ENCODE results near the gene TRIM8. TPM values are rescaled to one million over a fixed set of nuclear protein-coding genes. Genes with fewer than 3 reads are reported as not detected.

Gene TRIM8, protein sequence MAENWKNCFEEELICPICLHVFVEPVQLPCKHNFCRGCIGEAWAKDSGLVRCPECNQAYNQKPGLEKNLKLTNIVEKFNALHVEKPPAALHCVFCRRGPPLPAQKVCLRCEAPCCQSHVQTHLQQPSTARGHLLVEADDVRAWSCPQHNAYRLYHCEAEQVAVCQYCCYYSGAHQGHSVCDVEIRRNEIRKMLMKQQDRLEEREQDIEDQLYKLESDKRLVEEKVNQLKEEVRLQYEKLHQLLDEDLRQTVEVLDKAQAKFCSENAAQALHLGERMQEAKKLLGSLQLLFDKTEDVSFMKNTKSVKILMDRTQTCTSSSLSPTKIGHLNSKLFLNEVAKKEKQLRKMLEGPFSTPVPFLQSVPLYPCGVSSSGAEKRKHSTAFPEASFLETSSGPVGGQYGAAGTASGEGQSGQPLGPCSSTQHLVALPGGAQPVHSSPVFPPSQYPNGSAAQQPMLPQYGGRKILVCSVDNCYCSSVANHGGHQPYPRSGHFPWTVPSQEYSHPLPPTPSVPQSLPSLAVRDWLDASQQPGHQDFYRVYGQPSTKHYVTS
- total RNA-seq (2014; rRNA removed; shearing (Covaris generic)): 108 and 114 TPM in 2 replicates
- polyA plus RNA-seq (2016; fragmentation: Nextera tagmentation; extraction: Ambion mirVana): 35.6 and 37.5 TPM in 2 replicates

GRCh38 chr10:102644066-102644645 is at the start of gene TRIM8:
TRIM8 (plus strand) TSS chr10:102644479; CDS start chr10:102644618, 139 bp downstream.
- in situ Hi-C loops (cut with MboI): no loop called here
- DNase-seq: peak; percentile 76

GRCh38 chr10:102595293-102595692 is 49.0 kb upstream of the TRIM8 start:
- Histone ChIP-seq H3K4me3 (no peak overlapping the region), H3K9me2 (ENCODE audit: insufficient read depth) (no peaks in the 10 kb centered on the region), H2AFZ (no peak overlapping the region), H3K79me2 (ENCODE audit: insufficient read depth) (peaks cover 26% of the 10 kb centered on the region), H3K27me3 (replicated peaks; ENCODE audit: insufficient read depth) (no peaks in the 10 kb centered on the region), H3K9me3 (ENCODE audit: low read depth) (no peaks in the 10 kb centered on the region), H4K20me1 (ENCODE audit: insufficient read depth) (no peaks in the 10 kb centered on the region), H3K27ac (no peak overlapping the region), H3K36me3 (ENCODE audit: low read depth) (no peaks in the 10 kb centered on the region), H3K4me2 (ENCODE audit: unreplicated experiment) (no peak overlapping the region), H3K9ac (no peak overlapping the region), H3F3A (ENCODE audit: insufficient read depth) (no peaks in the 10 kb centered on the region), H3K4me1 (ENCODE audit: insufficient read depth) (peaks cover 10% of the 10 kb centered on the region)
- 53 to 56% methylated on average over 2 of the region's 2 CpGs for WGBS, 2 experiments (ENCODE audit: low coverage in 1 of 2, low lambda C conversion rate in 2 of 2, missing lambda C conversion rate in 2 of 2)
- DNase-seq: no peak
- in situ Hi-C loops (cut with MboI): no loop called here
- TF ChIP-seq EZH2 (IDR thresholded peaks at IDR 0.05; ENCODE audit: insufficient read depth, poor library complexity, severe bottlenecking) (no peak), EZH2phosphoT487 (IDR thresholded peaks at IDR 0.05; ENCODE audit: insufficient read depth, low read depth) (no peak)

More at GRCh38 chr10:102644066-102644645, at the start of gene TRIM8:
- H3K36me3 ChIP-seq (ENCODE audit: low read depth): no peaks in the 10 kb centered on the region
- H3F3A ChIP-seq (ENCODE audit: insufficient read depth): peaks cover 14% of the 10 kb centered on the region
- peak within 1 kb of the TSS; percentile 88 for H3K4me3 ChIP-seq
- no peaks in the 10 kb centered on the region for H3K9me2 ChIP-seq (ENCODE audit: insufficient read depth)
- H3K79me2 ChIP-seq (ENCODE audit: insufficient read depth): peaks cover 46% of the 10 kb centered on the region
- no peaks in the 10 kb centered on the region for H3K27me3 ChIP-seq (replicated peaks; ENCODE audit: insufficient read depth)
- peak within 1 kb of the TSS; percentile 96 for H3K9ac ChIP-seq
- peaks cover 29% of the 10 kb centered on the region for H3K4me1 ChIP-seq (ENCODE audit: insufficient read depth)
- H3K9me3 ChIP-seq (ENCODE audit: low read depth): no peaks in the 10 kb centered on the region
- H3K4me2 ChIP-seq (ENCODE audit: unreplicated experiment): peak within 1 kb of the TSS; percentile 84
- no peak for TF ChIP-seq EZH2 (IDR thresholded peaks at IDR 0.05; ENCODE audit: insufficient read depth, poor library complexity, severe bottlenecking)
- TF ChIP-seq EZH2phosphoT487 (IDR thresholded peaks at IDR 0.05; ENCODE audit: insufficient read depth, low read depth): no peak
- H2AFZ ChIP-seq: no peak within 1 kb of the TSS
- 1 to 2% methylated on average over 64 to 78 of the region's 80 CpGs for WGBS, 2 experiments (ENCODE audit: low coverage in 1 of 2, low lambda C conversion rate in 2 of 2, missing lambda C conversion rate in 2 of 2)
- peak within 1 kb of the TSS; percentile 97 for H3K27ac ChIP-seq
- 0 out of 2 replicates have a peak, but pooled peaks cover 10% of the 10 kb centered on the region for H4K20me1 ChIP-seq (ENCODE audit: insufficient read depth)

- H3K4me2 ChIP-seq (ENCODE audit: unreplicated experiment): no peak overlapping the region
- H3K36me3 ChIP-seq (ENCODE audit: low read depth): no peaks in the 10 kb centered on the region
- no peak overlapping the region for H3K9ac ChIP-seq
- peaks cover 20% of the 10 kb centered on the region for H3K79me2 ChIP-seq (ENCODE audit: insufficient read depth)
- no peaks in the 10 kb centered on the region for H4K20me1 ChIP-seq (ENCODE audit: insufficient read depth)
- TF ChIP-seq EZH2 (IDR thresholded peaks at IDR 0.05; ENCODE audit: insufficient read depth, poor library complexity, severe bottlenecking) (no peak), EZH2phosphoT487 (IDR thresholded peaks at IDR 0.05; ENCODE audit: insufficient read depth, low read depth) (no peak)
- H3F3A ChIP-seq (ENCODE audit: insufficient read depth): no peaks in the 10 kb centered on the region
- H3K27me3 ChIP-seq (replicated peaks; ENCODE audit: insufficient read depth): no peaks in the 10 kb centered on the region
- in situ Hi-C loops (cut with MboI): no loop called here
- no peak overlapping the region for H3K4me3 ChIP-seq
- no peak overlapping the region for H3K27ac ChIP-seq
- no peak for DNase-seq
- no peaks in the 10 kb centered on the region for H3K9me3 ChIP-seq (ENCODE audit: low read depth)
- 97 to 99% methylated on average over 4 of the region's 4 CpGs for WGBS, 2 experiments (ENCODE audit: low coverage in 1 of 2, low lambda C conversion rate in 2 of 2, missing lambda C conversion rate in 2 of 2)
- H3K9me2 ChIP-seq (ENCODE audit: insufficient read depth): no peaks in the 10 kb centered on the region
- H3K4me1 ChIP-seq (ENCODE audit: insufficient read depth): peaks cover 10% of the 10 kb centered on the region
- no peak overlapping the region for H2AFZ ChIP-seq
Observed at GRCh38 chr10:102595897-102596296, 48.4 kb upstream of the TRIM8 start.

DNA sequence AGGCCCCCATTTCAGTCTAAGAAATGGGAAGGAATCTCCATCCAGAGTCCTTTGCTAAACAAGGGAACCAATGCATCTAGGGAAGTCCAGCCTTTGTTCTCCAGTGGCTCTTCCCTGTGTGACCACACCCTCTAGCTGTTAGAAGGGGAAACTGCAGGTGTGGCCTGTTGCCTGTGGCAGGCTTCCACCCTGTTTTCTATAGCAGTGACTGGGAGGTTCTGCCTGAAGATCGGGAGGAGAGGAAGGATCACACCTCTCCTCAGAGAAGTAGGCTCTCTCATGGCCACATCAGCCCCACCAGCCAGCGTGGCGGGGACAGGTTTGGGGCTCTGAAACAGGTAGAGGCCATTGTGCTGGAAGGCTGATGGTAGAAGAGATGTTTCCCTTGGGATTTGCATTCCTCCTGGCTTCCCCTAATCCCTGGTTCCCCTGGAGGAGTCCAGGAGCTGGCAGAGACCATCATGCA is 47.7 kb upstream of the TRIM8 start:
- Histone ChIP-seq H3K4me2 (ENCODE audit: unreplicated experiment) (no peak overlapping the region), H3K4me1 (ENCODE audit: insufficient read depth) (peaks cover 10% of the 10 kb centered on the region), H3K79me2 (ENCODE audit: insufficient read depth) (peaks cover 14% of the 10 kb centered on the region; the same call in 1 of the 2 replicates), H3K27ac (no peak overlapping the region), H3K9me2 (ENCODE audit: insufficient read depth) (no peaks in the 10 kb centered on the region), H3F3A (ENCODE audit: insufficient read depth) (0 out of 2 replicates have a peak, but pooled peaks cover 1% of the 10 kb centered on the region), H3K9me3 (ENCODE audit: low read depth) (no peaks in the 10 kb centered on the region), H4K20me1 (ENCODE audit: insufficient read depth) (no peaks in the 10 kb centered on the region), H3K9ac (no peak overlapping the region), H3K4me3 (no peak overlapping the region), H3K27me3 (replicated peaks; ENCODE audit: insufficient read depth) (no peaks in the 10 kb centered on the region), H3K36me3 (ENCODE audit: low read depth) (no peaks in the 10 kb centered on the region), H2AFZ (no peak overlapping the region)
- WGBS, 2 experiments (ENCODE audit: low coverage in 1 of 2, low lambda C conversion rate in 2 of 2, missing lambda C conversion rate in 2 of 2): 83 to 84% methylated on average over 3 of the region's 3 CpGs
- in situ Hi-C loops (cut with MboI): no loop called here
- TF ChIP-seq EZH2 (IDR thresholded peaks at IDR 0.05; ENCODE audit: insufficient read depth, poor library complexity, severe bottlenecking): no peak
- peak; percentile 77 for DNase-seq

Measured in GM23248 (cell line).